GM19025 (cell line): ENCODE results near the gene MYO9A.

Experiments used
- ATAC-seq: cut with Tn5 transposase; IDR thresholded peaks from one replicate; pipeline ENCODE4 v1.9.1; 2021; ENCODE audit warnings: mild to moderate bottlenecking, low read depth, moderate library complexity; ENCODE audit not compliant: unreplicated experiment

The MYO9A gene

DNA sequence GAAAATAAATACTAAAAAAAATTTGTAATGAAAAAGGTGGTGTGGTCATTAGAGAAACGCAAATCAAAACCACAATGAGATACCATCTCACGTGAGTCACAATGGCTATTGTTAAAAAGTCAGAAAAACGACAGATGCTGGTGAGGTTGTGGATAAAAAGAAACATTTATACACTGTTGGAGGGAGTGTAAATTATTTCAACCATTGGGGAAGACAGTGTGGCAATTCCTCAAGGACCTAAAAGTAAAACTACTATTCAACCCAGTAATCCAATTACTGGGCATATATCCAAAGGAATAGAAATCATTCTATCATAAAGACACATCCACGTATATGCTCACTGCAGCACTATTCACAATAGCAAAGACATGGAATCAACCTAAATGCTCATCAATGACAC is 120.3 kb downstream of the MYO9A start:
- no peak for ATAC-seq

DNA sequence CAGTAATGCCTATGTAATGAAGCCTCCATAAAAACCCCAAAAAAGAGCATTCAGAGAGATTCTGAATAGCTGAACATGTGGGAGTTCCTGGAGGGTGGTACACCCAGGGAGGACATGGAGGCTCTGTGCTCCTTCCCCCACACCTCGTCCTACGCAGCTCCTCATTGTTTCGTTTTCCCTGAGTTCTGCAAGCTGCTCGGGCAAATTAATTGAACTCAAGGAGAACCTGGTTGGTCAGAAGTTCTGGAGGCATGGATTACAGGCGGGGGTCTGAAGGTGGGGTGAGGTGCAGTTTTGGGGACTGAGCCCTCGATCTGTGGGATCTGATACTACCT is 142.2 kb downstream of the MYO9A start:
- ATAC-seq: no peak

DNA sequence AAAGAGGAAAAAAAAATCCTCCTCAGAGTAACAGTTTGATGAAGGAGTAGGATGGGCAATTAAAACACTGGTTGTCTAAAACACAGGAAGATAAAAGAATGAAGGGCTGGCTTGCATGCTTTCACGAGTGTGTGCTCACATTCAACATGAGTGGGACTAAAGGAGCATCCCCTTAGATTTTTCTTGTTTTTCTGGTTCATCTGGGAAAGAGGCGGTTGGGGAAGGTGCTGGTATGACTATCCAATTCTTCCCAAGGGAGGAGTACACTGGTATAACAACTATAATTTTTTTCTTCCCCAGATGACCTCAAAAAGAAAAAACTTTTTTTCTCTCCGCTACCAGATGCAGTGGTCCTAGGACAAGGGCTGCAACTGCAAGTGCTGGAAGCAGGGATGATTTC is 143.7 kb downstream of the MYO9A start:
- no peak for ATAC-seq

- no peak for ATAC-seq
Observed at GRCh38 chr15:71973366-71973765, 144.6 kb downstream of the MYO9A start.

DNA sequence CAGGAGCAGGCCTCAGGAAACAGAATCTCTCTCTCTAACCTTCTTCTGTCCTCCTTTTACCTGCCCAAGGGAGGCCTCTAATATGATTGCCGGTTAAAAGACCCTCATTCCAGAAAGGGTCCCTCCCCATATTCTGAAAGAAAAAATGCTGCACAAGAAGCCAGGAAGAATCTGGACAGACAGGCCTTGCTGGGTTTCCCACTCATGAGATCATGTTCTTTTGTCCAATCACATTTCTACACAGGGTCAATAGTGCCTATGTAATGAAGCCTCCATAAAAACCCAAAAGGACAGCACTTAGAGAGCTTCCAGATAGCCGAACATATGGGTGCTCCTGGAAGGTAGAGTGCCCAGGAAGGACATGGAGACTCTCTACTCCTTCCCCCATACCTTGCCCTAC is 146.0 kb downstream of the MYO9A start:
- no peak for ATAC-seq

DNA sequence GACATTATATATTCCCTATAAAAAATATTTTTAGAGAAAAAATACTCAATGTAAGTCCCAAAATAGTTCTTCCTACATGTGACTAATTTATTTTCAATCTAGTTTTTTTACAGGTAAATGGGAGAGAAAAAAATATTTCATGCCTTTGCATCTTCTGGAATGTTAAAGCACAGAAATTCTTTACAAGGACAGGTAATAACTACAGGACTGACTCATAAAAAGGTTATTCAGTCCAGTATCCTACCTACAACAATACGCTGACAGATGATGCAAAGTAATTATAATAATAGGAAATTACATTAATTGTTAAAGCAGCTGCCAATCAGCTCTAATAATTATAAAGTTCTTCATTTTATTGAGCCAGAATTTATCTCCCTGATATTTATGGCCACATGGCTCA is 147.5 kb downstream of the MYO9A start:
- no peak for ATAC-seq

DNA sequence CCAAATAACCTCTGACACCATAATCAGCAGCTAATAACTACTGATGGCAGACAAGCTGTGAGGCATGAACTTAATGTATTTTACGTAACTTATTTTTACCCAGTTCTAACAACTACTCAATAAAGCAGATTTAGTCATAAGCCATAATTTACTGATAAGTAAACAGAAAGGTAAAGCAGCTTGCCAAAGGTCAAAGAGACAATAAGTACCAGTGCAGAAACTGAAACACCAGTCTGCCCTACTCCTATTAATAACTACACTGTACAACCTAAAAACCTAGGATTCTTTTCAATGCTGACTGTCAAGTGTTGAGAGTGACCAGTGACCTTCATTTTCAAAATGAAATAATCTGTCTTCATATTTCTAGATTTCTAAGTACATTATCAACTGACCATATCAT is 155.4 kb downstream of the MYO9A start:
- ATAC-seq: no peak

- ATAC-seq: no peak
Observed at GRCh38 chr15:71957026-71957425, 160.9 kb downstream of the MYO9A start.

- ATAC-seq: no peak
Observed at GRCh38 chr15:71951134-71951533, 166.8 kb downstream of the MYO9A start.

DNA sequence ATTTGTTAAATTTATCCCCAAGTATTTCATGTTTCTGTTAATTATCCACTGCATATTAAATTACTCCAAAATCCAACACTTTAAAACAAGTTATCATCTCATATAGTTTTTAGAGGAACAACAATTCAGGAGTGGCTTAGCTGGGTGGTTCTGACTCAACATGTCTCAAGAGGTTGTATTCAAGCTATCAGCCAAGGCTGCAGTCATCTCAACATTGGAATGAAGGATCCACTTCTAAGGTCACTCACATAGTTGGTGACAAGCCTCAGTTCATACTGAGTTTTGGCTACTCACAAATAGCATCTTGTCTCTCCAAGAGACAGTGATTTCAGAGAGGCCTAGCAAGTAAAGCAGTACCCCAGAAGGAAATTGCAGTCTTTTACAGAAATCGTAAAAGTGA is 172.9 kb downstream of the MYO9A start:
- ATAC-seq: no peak

- no peak for ATAC-seq
Observed at GRCh38 chr15:71943806-71944205, 174.1 kb downstream of the MYO9A start.

DNA sequence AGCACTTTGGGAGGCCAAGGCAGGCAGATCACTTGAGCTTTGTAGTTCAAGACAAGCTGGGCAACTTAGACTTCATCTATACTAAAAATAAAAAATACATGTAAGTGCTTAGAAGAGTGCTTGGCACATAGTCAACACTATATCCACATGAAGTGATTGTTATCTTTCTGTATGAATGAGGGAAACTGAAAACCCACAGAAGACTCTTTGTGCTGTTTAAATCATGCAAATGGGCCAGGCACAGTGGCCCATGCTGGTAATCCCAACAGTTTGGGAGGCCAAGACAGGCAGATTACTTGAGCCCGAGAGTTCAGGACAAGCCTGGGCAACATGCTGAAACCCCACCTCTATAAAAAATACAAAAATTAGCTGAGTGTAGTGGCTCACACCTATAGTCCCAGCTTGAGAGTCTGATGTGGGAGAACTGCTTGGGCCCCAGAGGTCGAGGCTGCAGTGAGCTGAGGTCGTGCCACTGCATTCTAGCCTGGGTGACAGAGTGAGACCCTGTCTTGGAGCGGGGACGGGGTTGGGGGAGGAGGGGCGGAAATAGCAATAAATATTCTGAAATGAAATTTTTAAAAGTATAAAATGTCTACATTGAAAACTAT is 177.9 kb downstream of the MYO9A start:
- no peak for ATAC-seq

DNA sequence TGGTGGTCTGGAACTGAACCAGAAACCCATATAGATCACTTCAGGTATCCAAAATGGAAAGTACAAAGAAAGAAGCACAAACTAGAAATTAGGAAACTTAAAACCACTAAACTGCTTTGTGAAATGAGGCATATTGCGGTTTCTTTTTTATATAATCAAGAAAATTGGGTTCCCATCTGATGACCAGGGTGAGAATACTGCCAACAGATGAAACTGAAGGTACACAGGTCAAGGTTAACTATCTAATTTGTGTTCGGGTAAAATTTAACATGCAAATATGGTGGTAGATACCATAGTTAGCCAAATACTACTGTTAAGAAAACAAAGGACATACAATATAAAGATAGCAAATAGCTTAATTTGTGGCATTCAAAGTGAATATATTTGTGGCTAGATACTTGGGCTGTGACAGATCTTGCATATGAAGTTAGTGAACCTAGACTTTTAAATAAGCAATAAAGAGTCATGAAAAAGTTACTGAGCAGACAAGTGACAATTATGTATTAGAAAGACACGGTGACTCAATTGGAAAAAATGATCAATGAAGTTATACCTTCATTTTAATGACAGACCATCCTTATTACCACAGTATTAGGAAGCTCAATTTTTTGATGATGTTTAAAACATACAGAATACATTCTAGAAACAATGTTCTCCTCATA is 180.2 kb downstream of the MYO9A start:
- ATAC-seq: no peak

DNA sequence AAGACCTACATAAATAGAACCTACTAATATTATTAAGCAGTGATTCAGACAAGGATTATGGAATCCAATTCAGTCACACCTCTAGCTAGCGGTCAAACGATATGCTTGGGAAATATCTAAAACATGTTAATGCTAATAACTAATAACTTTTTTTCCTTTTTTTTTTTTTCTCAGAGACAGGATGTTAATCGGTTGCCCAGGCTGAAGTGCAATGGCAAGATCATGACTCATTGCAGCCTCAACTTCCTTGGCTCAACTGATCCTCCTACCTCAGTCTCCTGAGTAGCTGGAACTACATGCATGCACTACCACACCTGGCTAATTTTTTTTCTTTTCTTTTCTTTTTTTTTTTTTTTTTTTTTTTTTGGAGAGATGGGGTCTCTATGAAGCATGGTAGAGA is 183.5 kb downstream of the MYO9A start:
- no peak for ATAC-seq

- no peak for ATAC-seq
Observed at GRCh38 chr15:71932689-71933088, 185.3 kb downstream of the MYO9A start.

DNA sequence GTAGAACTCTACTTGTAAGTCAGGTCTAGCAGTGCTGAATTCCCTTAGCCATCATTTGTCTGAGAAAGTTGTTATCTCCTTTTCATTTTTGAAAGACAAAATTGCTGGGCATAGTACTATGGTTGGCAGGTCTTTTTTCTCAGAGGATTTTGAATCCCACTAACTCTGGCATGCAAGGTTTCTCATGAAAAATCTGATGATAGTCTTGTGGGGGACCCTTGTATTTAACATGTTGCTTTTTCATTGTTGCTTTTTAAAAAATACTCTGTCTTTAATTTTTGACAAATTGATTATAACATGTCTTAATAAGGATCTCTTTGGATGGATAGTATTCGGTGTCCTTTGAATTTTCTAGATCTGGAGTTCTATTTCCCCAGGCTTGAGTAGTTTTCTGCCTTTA is 186.7 kb downstream of the MYO9A start:
- no peak for ATAC-seq

DNA sequence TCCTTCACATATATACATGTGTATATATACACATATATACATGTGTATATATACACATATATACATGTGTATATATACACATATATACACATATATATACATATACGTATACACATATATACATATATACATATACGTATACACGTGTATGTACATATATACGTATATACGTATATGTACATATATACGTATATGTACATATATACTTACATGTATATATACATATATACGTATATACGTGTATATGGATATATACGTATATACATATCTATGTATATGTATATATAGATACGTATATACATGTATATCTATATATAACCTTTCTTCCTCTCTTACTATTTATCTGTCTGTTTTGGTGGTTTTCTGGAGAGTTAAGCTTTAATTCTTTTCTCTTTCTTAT is 192.8 kb downstream of the MYO9A start:
- ATAC-seq: no peak

- ATAC-seq: no peak
Observed at GRCh38 chr15:71921191-71921590, 196.8 kb downstream of the MYO9A start.

GRCh38 chr15:71920573-71920972 is 197.4 kb downstream of the MYO9A start:
- ATAC-seq: no peak

- ATAC-seq: no peak
Observed at GRCh38 chr15:71916834-71917233, 201.1 kb downstream of the MYO9A start.

DNA sequence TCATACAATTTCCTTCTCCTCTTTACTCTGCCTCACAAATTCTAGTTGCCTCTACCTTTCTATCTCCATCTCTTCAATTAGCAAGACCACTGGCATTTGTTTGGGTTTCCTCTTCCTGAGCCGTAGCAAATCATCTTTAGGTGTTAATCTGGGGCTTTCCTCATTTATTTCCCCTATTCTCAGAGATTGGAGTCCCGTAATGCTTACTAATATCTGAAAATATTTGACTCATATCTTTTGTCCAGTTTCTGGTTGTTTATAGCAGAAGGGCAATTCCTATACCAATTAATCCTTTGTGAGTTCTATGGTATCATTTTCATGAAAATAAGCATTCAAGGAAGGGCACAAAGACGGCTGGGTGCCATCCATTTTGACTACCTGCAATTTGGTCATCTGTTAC is 203.9 kb downstream of the MYO9A start:
- ATAC-seq: no peak

GRCh38 chr15:71899674-71900073 is 218.3 kb downstream of the MYO9A start:
- no peak for ATAC-seq

DNA sequence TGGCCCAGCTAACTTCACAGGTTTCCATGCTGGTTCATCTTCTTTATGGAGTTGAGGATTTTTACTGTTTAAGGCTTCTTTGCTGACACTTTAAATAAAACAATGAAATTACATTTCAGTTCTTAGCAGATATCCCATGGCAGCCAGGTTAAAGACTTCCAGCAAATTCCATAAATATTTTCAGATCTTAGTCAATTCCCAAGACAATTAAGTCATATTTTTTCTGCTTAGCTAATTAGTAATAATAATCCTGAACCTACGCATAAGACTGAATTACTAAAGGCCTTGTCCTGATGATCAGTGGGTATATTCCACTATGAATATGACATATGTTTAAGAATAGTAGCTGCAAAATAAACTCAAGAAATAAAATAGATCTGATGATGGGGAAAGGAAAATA is 224.3 kb downstream of the MYO9A start:
- ATAC-seq: no peak
